Urothelium cell line (cell line): ENCODE data around the gene FCGR3A.
"Not testable (repeated sequence)": the region's sequence is repeated elsewhere in the genome, so short reads cannot be mapped to it uniquely, and the experiment has no call there.

Experiments
- DNase-seq: peaks from one replicate; pipeline ENCODE4 v3.0.0; 2011; ENCODE audit warnings: low spot score, mixed read lengths
- FAIRE-seq: peaks from 2 replicates; lab custom pipeline; 2011; peaks lifted over from hg19 to GRCh38; lab: Jason Lieb, UNC

The FCGR3A gene

DNA sequence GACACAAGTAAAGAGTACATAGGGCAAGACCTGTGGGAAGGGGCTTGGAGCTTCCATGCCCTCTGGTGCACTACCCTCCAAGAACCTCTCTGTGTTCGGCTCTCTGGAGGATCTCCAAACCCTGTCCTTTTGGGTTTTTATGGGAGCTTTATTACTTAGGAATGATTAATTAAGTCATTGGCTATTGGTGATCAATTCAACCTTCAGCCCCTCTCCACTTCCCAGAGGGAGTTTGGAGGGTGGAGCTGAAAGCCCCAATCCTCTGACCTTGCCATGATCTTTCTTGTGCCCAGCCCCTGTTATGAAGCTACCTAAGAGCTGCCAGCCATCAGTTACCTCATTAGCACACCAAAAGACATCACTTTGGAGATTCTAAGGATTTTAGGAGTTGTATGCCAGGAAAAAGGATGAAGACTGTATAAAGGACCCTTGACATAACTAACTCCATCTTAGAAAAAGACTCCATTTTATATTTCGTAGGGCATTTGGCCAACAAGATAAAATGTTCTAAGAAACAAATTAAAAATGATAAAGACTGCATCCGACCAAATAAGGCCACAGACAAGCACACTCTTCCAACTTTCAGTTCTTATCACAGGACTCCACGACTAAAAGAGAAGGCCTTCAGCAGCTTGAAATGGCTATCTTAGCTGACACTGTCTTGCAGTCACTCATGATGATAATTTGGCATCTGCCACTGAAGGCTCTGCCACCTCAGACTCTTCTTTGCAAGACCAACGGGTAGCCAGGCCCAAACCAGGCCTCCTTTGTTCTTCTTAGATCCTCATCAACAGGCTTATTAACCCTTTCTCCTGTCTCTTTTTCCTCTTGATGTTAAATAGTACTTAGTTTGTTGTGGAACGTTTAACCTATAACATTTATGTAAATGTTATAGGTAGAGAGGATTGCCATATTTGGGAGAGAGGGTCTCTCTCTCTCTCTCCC lies 8.2 kb upstream of the FCGR3A start:
- not testable (repeated sequence) for DNase-seq, FAIRE-seq

DNA sequence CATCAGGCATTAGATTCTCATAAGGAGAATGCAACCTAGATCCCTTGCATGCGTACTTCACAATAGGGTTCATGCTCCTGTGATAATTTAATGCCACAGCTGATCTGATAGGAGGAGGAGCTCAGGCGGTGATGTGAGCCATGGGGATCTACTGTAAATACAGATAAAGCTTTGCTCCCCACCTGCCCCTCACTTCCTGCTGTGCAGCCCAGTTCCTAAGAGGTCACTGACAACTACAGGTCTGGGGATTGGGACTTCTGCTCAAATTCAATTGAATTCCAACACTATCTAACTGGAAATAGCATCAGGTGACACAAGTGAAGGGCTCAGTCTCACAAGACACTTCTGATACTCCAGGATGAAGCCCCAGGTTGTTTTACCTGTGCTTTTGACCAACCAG lies 7.4 kb upstream of the FCGR3A start:
- FAIRE-seq, DNase-seq: not testable (repeated sequence)

GRCh38 chr1:161556143-161556542 lies 6.5 kb upstream of the FCGR3A start:
- FAIRE-seq, DNase-seq: not testable (repeated sequence)

GRCh38 chr1:161554815-161555417 lies 5.3 kb upstream of the FCGR3A start:
- not testable (repeated sequence) for DNase-seq, FAIRE-seq

DNA sequence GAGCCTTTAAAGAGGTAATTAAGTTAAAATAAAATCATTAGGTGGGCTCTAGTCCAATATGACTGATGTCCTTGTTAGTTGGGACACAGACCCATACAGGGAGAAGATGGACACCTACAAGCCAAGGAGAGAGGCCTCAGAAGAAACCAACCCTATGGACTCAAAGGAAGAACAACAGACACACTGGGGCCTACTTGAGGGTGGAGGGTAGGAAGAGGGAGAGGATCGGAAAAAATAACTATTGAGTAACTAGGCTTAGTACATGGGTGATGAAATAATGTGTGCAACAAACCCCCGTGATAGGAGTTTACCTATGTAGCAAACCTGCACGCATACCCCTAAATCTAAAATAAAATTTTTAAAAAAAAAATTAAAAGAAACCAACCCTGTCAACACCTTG lies 4.7 kb upstream of the FCGR3A start:
- FAIRE-seq, DNase-seq: not testable (repeated sequence)

DNA sequence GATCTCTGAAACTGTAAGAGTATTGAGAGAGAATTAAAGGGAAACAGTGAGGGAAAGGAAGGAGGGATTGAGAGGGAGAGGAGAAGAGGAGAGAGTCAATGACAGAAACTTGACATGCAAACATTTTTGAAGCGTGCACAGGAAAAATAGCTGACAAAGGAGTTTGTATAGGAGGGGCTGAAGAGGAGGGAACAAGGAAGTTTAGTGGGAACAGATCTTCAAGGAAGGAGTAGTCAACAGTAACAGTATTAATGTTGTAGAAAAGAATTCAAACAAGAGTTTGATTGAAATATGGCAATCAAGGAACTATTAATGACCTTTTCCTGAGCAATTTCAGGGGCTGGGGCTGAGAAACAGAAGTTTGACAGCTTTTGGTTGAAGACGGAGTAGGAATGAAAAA lies 4.0 kb upstream of the FCGR3A start:
- not testable (repeated sequence) for FAIRE-seq, DNase-seq

GRCh38 chr1:161550942-161551341 lies 1.3 kb upstream of the FCGR3A start:
- not testable (repeated sequence) for DNase-seq, FAIRE-seq

GRCh38 chr1:161548749-161549406 lies 740 bp downstream of the FCGR3A start:
- DNase-seq, FAIRE-seq: not testable (repeated sequence)

- DNase-seq, FAIRE-seq: not testable (repeated sequence)
These were observed 1.4 kb downstream of the FCGR3A start for GRCh38 chr1:161547995-161548741.

GRCh38 chr1:161545005-161545731 lies 4.5 kb downstream of the FCGR3A start:
- DNase-seq, FAIRE-seq: not testable (repeated sequence)

- FAIRE-seq, result not testable (repeated sequence)
These were observed 6.5 kb downstream of the FCGR3A start for GRCh38 chr1:161543125-161543524.

GRCh38 chr1:161542091-161542559 lies 7.5 kb downstream of the FCGR3A start:
- not testable (repeated sequence) for FAIRE-seq, DNase-seq

More at GRCh38 chr1:161543125-161543524, 6.5 kb downstream of the FCGR3A start:
- DNase-seq, result not testable (repeated sequence)

- DNase-seq, FAIRE-seq: not testable (repeated sequence)
These were observed 9.1 kb downstream of the FCGR3A start for GRCh38 chr1:161540570-161540960.

DNA sequence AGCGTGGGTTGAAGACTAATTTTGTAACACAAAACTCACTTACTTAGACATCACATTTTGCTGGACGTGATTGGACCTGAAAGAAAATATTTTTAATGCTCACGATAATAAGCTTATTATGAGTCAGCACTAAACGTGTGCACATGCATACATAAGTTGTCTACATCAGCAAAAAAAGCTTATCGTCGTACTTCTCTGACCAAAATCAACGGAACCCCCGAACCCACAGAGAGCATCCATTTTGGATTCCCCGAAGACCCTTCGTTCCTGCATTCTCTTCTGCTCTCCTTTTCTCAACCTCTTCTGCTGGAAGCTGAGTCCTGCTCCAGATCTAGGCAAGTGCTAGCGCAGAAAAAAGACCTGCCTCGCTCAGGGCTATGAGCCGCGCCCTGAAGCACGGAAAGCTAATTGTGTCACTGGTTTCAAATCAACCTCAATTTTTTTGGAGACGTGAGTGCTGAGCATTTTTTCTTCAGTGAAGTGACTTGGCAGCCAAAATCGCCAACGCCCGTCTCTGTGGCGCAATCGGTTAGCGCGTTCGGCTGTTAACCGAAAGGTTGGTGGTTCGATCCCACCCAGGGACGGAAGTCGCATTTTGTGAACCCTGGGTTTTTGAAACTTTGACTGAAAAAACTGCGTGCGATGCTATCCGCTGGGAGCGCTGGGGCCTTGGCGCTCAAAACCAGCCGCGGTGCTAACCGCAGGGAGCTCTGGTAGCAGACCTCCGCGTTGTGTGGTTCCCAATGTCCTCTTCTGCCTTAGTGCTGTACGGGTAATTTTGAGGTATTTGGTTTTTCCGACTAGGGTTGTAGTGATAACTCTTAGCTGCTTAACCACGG lies 9.7 kb downstream of the FCGR3A start:
- DNase-seq, result peak; percentile 66
- not testable (repeated sequence) for FAIRE-seq

- not testable (repeated sequence) for DNase-seq, FAIRE-seq
These were observed 10.6 kb downstream of the FCGR3A start for GRCh38 chr1:161538925-161539479.

GRCh38 chr1:161537068-161537669 lies 12.4 kb downstream of the FCGR3A start:
- not testable (repeated sequence) for DNase-seq, FAIRE-seq

- not testable (repeated sequence) for FAIRE-seq, DNase-seq
These were observed 16.7 kb downstream of the FCGR3A start for GRCh38 chr1:161532644-161533567.
